ENCODE measurements around the gene KIRREL3.

DNA sequence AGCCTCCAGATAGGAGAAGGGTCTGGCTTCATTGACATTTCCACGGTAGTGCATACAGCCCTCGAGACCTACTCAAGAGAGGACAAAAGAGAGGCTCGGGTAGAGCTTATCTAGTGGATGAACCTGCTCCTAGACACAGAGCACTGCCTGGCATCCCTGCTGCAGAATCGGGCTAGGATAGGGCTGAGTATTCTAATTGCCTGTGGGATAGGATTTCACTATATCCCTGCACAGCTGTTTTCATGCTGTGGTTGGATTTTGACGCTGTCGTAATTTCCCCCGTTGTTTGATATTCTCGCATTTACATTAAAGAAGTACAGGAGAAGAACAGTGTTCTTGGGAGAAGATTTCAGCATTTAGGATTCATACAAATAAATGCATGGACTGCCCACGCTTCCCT is 107.8 kb downstream of the KIRREL3 start:
- TF ChIP-seq, protein P1, sequence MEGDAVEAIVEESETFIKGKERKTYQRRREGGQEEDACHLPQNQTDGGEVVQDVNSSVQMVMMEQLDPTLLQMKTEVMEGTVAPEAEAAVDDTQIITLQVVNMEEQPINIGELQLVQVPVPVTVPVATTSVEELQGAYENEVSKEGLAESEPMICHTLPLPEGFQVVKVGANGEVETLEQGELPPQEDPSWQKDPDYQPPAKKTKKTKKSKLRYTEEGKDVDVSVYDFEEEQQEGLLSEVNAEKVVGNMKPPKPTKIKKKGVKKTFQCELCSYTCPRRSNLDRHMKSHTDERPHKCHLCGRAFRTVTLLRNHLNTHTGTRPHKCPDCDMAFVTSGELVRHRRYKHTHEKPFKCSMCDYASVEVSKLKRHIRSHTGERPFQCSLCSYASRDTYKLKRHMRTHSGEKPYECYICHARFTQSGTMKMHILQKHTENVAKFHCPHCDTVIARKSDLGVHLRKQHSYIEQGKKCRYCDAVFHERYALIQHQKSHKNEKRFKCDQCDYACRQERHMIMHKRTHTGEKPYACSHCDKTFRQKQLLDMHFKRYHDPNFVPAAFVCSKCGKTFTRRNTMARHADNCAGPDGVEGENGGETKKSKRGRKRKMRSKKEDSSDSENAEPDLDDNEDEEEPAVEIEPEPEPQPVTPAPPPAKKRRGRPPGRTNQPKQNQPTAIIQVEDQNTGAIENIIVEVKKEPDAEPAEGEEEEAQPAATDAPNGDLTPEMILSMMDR (IDR thresholded peaks at IDR 0.05; ENCODE audit: insufficient read depth, low read length) = no peak
- no peak for TF ChIP-seq SPI1 (IDR thresholded peaks at IDR 0.05; ENCODE audit: borderline replicate concordance, low read depth)

All from HL-60 (cell line).